A549 (cell line): Measurements from ENCODE around the gene PALLD. TPM values are rescaled to one million over a fixed set of nuclear protein-coding genes. Genes with fewer than 3 reads are reported as not detected.
A peak's percentile ranks its signal among the peaks of the same experiment; 100 is the strongest.

Source experiments
- BHLHE40 ChIP-seq: IDR thresholded peaks from 2 replicates; pipeline ENCODE4 v1.6.1; 2012; ENCODE audit warnings: low read depth, low read length, inconsistent platforms
- CEBPB ChIP-seq, 2 experiments: fragments of >200 bp in 1 of 2; sonication (Bioruptor Twin) in 1 of 2; formaldehyde crosslinking in 1 of 2; IDR thresholded peaks; 2 replicates each; pipeline ENCODE4 v1.6.1; 2012 to 2016
- CHD4 ChIP-seq: fragments of 200-600 bp; sonication (generic); IDR thresholded peaks from 2 replicates; pipeline ENCODE4 v1.6.1; 2016; ENCODE audit warnings: antibody characterized with exemption, mild to moderate bottlenecking, borderline replicate concordance
- EHMT2 ChIP-seq: fragments of 200-600 bp; sonication (generic); IDR thresholded peaks from 2 replicates; pipeline ENCODE4 v1.6.1; 2016; ENCODE audit warnings: antibody characterized with exemption, low read depth, mild to moderate bottlenecking, moderate library complexity
- FOSB ChIP-seq: fragments of 250-450 bp; sonication (Bioruptor Pico); IDR thresholded peaks from 2 replicates; pipeline ENCODE4 v1.5.0; 2020; ENCODE audit warnings: mild to moderate bottlenecking, moderate library complexity
- FOXS1 ChIP-seq: fragments of 250-450 bp; sonication (Bioruptor Pico); IDR thresholded peaks from 2 replicates; pipeline ENCODE4 v1.5.0; 2020; ENCODE audit warnings: mild to moderate bottlenecking, moderate library complexity
- GATA3 ChIP-seq: IDR thresholded peaks from 2 replicates; pipeline ENCODE4 v1.6.1; 2012; ENCODE audit warnings: borderline replicate concordance
- JUN ChIP-seq, 2 experiments: fragments of >200 bp; sonication (Bioruptor Twin); formaldehyde crosslinking; IDR thresholded peaks; 2 replicates in 1 of 2; 3 replicates in 1 of 2; pipeline ENCODE4 v1.6.1; 2016 to 2017
- JUNB ChIP-seq: fragments of >200 bp; sonication (Bioruptor Twin); formaldehyde crosslinking; IDR thresholded peaks from 2 replicates; pipeline ENCODE4 v1.6.1; 2016
- MAFK ChIP-seq: fragments of 450-650 bp; IDR thresholded peaks from 2 replicates; pipeline ENCODE4 v1.6.1; 2014; ENCODE audit not compliant: partially characterized antibody
- MAZ ChIP-seq: fragments of 150-350 bp; IDR thresholded peaks from 2 replicates; pipeline ENCODE4 v1.6.1; 2014; ENCODE audit warnings: antibody characterized with exemption, low read depth, low read length, borderline replicate concordance
- MYC ChIP-seq: IDR thresholded peaks from 2 replicates; pipeline ENCODE4 v1.6.1; 2012; ENCODE audit warnings: mild to moderate bottlenecking, inconsistent platforms, low read length, improper control_type of control experiment, borderline replicate concordance
- NFE2L2 ChIP-seq: fragments of 150-350 bp; conservative IDR thresholded peaks from 2 replicates; pipeline ENCODE4 v1.6.1; 2014; ENCODE audit warnings: low read length
- NR3C1 ChIP-seq: fragments of >200 bp; sonication (Bioruptor Twin); formaldehyde crosslinking; IDR thresholded peaks from 3 replicates; pipeline ENCODE4 v1.6.1; 2017
- PHF8 ChIP-seq: fragments of 200-600 bp; sonication (generic); IDR thresholded peaks from 2 replicates; pipeline ENCODE4 v1.6.1; 2016; ENCODE audit warnings: low read depth, mild to moderate bottlenecking, antibody characterized with exemption, moderate library complexity, borderline replicate concordance
- POLR2A ChIP-seq: IDR thresholded peaks from 2 replicates; pipeline ENCODE4 v1.6.1; 2012; ENCODE audit warnings: mild to moderate bottlenecking, low read length
- POLR2AphosphoS2 ChIP-seq: conservative IDR thresholded peaks from 2 replicates; pipeline ENCODE4 v1.6.1; 2012; ENCODE audit warnings: low read length, improper control_type of control experiment, inconsistent platforms
- RAD21 ChIP-seq, 2 experiments: fragments of >200 bp in 1 of 2; sonication (Bioruptor Twin) in 1 of 2; formaldehyde crosslinking in 1 of 2; IDR thresholded peaks in 1 of 2; conservative IDR thresholded peaks in 1 of 2; 2 replicates in 1 of 2; 3 replicates in 1 of 2; pipeline ENCODE4 v1.6.1; 2012 to 2018; ENCODE audit warnings: inconsistent platforms in 1 of 2
- RARB ChIP-seq: fragments of 250-450 bp; sonication (Bioruptor Pico); IDR thresholded peaks from 2 replicates; pipeline ENCODE4 v1.8.0; 2021; ENCODE audit warnings: mild to moderate bottlenecking, moderate library complexity
- RCOR1 ChIP-seq: fragments of 150-350 bp; IDR thresholded peaks from 2 replicates; pipeline ENCODE4 v1.6.1; 2014; ENCODE audit warnings: antibody characterized with exemption, low read length, low read depth
- RNF2 ChIP-seq: fragments of 200-600 bp; sonication (generic); IDR thresholded peaks from 2 replicates; pipeline ENCODE4 v1.6.1; 2016; ENCODE audit warnings: low read depth, mild to moderate bottlenecking, antibody characterized with exemption, moderate library complexity, borderline replicate concordance
- ZC3H11A ChIP-seq: fragments of 450-650 bp; IDR thresholded peaks from 2 replicates; pipeline ENCODE4 v1.6.1; 2014; ENCODE audit warnings: antibody characterized with exemption, mild to moderate bottlenecking
- ZSCAN20 ChIP-seq: fragments of 250-450 bp; sonication (Bioruptor Pico); IDR thresholded peaks from 2 replicates; pipeline ENCODE4 v1.8.0; 2022; ENCODE audit warnings: mild to moderate bottlenecking, moderate library complexity
- polyA plus RNA-seq, 4 experiments: library from polyadenylated mRNA; depleted of rRNA in 3 of 4; stranded (reverse); fragments of >200 nt; fragmentation: RNase III in 1 of 4; extraction: RNeasy Plus Mini Kit Qiagen cat#74134 plus additional on column Dnase treatment in 1 of 4; gene quantifications; 2 replicates in 3 of 4; 3 replicates in 1 of 4; pipeline ENCODE4 v1.2.3, GENCODE V29; 2011 to 2017
- TF ChIP-seq, protein P1 (sequence below): fragments of >200 bp; sonication (Bioruptor Twin); formaldehyde crosslinking; IDR thresholded peaks from 3 replicates; pipeline ENCODE4 v1.5.1; 2016
- TF ChIP-seq, protein P2 (sequence below): fragments of 250-450 bp; sonication (Bioruptor Pico); IDR thresholded peaks from 2 replicates; pipeline ENCODE4 v1.5.0; 2021; ENCODE audit warnings: mild to moderate bottlenecking, moderate library complexity, borderline replicate concordance
- TF ChIP-seq, protein P3 (sequence below): IDR thresholded peaks from 2 replicates; pipeline ENCODE4 v1.6.1; 2012; ENCODE audit warnings: low read depth, borderline replicate concordance
- TF ChIP-seq, protein P4 (sequence below): fragments of 450-650 bp; IDR thresholded peaks from 2 replicates; pipeline ENCODE4 v1.6.1; 2014; ENCODE audit warnings: antibody characterized with exemption
- TF ChIP-seq, protein P5 (sequence below): IDR thresholded peaks from 2 replicates; pipeline ENCODE4 v1.6.1; 2012
- TF ChIP-seq, protein P6 (sequence below): fragments of 250-450 bp; sonication (Bioruptor Pico); IDR thresholded peaks from 2 replicates; pipeline ENCODE4 v1.5.0; 2020; ENCODE audit warnings: low read depth, mild to moderate bottlenecking, moderate library complexity
- TF ChIP-seq, protein P7 (sequence below): fragments of >200 bp; sonication (Bioruptor Twin); formaldehyde crosslinking; IDR thresholded peaks from 3 replicates; pipeline ENCODE4 v1.6.1; 2016
- TF ChIP-seq, protein P8 (sequence below): fragments of 150-350 bp; IDR thresholded peaks from 2 replicates; pipeline ENCODE4 v1.6.1; 2014; ENCODE audit warnings: low read depth, mild to moderate bottlenecking, low read length
- TF ChIP-seq, protein P9 (sequence below): fragments of >200 bp; sonication (Bioruptor Twin); formaldehyde crosslinking; IDR thresholded peaks from 2 replicates; pipeline ENCODE4 v1.6.1; 2016
- TF ChIP-seq, protein P10 (sequence below): IDR thresholded peaks from 2 replicates; pipeline ENCODE4 v1.6.1; 2012

PALLD gene
- polyA plus RNA-seq, 2 of the 4 experiments (the other 2 are of a cell fraction), result 88.8 to 113 TPM

DNA sequence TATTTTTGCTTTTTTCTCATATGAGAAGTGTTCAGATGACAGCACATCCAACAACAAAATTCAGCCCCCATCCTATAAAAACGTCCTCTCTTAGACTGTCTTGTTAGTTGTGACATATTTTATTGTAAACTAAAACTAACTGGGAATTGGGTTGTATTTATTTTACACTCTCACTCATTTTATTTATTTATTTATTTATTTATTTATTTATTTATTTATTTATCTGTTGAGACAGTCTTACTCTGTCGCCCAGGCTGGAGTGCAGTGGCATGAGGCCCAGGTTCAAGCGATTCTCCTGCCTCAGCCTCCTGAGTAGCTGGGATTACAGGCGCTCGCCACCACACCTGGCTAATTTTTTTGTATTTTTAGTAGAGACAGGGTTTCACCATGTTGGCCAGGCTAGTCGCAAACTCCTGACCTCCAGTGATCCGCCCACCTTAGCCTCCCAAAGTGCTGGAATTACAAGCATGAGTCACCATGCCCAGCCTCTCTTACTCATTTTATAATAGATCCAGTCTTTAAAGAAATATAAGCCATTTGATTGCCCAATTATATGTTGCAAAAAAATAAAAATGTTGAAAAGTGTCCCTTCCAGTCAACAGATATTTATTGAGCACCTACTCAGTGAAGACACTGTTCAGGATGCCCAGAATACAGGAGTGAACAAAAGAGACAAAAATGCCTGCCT lies 44.6 kb downstream of the PALLD start (continued):
- TF ChIP-seq, protein P1, sequence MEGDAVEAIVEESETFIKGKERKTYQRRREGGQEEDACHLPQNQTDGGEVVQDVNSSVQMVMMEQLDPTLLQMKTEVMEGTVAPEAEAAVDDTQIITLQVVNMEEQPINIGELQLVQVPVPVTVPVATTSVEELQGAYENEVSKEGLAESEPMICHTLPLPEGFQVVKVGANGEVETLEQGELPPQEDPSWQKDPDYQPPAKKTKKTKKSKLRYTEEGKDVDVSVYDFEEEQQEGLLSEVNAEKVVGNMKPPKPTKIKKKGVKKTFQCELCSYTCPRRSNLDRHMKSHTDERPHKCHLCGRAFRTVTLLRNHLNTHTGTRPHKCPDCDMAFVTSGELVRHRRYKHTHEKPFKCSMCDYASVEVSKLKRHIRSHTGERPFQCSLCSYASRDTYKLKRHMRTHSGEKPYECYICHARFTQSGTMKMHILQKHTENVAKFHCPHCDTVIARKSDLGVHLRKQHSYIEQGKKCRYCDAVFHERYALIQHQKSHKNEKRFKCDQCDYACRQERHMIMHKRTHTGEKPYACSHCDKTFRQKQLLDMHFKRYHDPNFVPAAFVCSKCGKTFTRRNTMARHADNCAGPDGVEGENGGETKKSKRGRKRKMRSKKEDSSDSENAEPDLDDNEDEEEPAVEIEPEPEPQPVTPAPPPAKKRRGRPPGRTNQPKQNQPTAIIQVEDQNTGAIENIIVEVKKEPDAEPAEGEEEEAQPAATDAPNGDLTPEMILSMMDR, result no peak
- TF ChIP-seq, protein P2, sequence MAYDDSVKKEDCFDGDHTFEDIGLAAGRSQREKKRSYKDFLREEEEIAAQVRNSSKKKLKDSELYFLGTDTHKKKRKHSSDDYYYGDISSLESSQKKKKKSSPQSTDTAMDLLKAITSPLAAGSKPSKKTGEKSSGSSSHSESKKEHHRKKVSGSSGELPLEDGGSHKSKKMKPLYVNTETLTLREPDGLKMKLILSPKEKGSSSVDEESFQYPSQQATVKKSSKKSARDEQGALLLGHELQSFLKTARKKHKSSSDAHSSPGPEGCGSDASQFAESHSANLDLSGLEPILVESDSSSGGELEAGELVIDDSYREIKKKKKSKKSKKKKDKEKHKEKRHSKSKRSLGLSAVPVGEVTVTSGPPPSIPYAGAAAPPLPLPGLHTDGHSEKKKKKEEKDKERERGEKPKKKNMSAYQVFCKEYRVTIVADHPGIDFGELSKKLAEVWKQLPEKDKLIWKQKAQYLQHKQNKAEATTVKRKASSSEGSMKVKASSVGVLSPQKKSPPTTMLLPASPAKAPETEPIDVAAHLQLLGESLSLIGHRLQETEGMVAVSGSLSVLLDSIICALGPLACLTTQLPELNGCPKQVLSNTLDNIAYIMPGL (CRISPR knock-in tag), result no peak
- TF ChIP-seq FOXS1 (CRISPR knock-in tag) (no peak), JUN (IDR thresholded peaks at IDR 0.05) (no peak), JUNB (peak; percentile 59; the same call in 1 of the 2 replicates), NR3C1 (no peak), GATA3 (peak; percentile 58; the same call in 1 of the 2 replicates), ZSCAN20 (CRISPR knock-in tag) (no peak), MYC (no peak), MAFK (no peak), EHMT2 (no peak), RCOR1 (no peak), ZC3H11A (peak; percentile 93), RARB (CRISPR knock-in tag) (no peak), BHLHE40 (no peak), RAD21 (conservative IDR thresholded peaks at IDR 0.05 in 1 of 2, IDR thresholded peaks at IDR 0.05 in 1 of 2) (no peak), RNF2 (no peak), FOSB (CRISPR knock-in tag) (no peak), POLR2A (no peak), MAZ (no peak), CEBPB (IDR thresholded peaks at IDR 0.05) (peak; percentile 60 to 89; a peak in 3 of 4 replicates), NFE2L2 (no peak), POLR2AphosphoS2 (no peak), CHD4 (no peak), PHF8 (no peak)
- TF ChIP-seq, protein P3, sequence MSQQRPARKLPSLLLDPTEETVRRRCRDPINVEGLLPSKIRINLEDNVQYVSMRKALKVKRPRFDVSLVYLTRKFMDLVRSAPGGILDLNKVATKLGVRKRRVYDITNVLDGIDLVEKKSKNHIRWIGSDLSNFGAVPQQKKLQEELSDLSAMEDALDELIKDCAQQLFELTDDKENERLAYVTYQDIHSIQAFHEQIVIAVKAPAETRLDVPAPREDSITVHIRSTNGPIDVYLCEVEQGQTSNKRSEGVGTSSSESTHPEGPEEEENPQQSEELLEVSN, result no peak
- TF ChIP-seq, protein P4, sequence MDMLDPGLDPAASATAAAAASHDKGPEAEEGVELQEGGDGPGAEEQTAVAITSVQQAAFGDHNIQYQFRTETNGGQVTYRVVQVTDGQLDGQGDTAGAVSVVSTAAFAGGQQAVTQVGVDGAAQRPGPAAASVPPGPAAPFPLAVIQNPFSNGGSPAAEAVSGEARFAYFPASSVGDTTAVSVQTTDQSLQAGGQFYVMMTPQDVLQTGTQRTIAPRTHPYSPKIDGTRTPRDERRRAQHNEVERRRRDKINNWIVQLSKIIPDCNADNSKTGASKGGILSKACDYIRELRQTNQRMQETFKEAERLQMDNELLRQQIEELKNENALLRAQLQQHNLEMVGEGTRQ, result no peak
- TF ChIP-seq, protein P5, sequence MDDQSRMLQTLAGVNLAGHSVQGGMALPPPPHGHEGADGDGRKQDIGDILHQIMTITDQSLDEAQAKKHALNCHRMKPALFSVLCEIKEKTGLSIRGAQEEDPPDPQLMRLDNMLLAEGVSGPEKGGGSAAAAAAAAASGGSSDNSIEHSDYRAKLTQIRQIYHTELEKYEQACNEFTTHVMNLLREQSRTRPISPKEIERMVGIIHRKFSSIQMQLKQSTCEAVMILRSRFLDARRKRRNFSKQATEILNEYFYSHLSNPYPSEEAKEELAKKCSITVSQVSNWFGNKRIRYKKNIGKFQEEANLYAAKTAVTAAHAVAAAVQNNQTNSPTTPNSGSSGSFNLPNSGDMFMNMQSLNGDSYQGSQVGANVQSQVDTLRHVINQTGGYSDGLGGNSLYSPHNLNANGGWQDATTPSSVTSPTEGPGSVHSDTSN, result no peak
- TF ChIP-seq, protein P6, sequence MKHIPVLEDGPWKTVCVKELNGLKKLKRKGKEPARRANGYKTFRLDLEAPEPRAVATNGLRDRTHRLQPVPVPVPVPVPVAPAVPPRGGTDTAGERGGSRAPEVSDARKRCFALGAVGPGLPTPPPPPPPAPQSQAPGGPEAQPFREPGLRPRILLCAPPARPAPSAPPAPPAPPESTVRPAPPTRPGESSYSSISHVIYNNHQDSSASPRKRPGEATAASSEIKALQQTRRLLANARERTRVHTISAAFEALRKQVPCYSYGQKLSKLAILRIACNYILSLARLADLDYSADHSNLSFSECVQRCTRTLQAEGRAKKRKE, result no peak
- TF ChIP-seq, protein P7, sequence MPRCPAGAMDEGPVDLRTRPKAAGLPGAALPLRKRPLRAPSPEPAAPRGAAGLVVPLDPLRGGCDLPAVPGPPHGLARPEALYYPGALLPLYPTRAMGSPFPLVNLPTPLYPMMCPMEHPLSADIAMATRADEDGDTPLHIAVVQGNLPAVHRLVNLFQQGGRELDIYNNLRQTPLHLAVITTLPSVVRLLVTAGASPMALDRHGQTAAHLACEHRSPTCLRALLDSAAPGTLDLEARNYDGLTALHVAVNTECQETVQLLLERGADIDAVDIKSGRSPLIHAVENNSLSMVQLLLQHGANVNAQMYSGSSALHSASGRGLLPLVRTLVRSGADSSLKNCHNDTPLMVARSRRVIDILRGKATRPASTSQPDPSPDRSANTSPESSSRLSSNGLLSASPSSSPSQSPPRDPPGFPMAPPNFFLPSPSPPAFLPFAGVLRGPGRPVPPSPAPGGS, result no peak
- TF ChIP-seq, protein P8, sequence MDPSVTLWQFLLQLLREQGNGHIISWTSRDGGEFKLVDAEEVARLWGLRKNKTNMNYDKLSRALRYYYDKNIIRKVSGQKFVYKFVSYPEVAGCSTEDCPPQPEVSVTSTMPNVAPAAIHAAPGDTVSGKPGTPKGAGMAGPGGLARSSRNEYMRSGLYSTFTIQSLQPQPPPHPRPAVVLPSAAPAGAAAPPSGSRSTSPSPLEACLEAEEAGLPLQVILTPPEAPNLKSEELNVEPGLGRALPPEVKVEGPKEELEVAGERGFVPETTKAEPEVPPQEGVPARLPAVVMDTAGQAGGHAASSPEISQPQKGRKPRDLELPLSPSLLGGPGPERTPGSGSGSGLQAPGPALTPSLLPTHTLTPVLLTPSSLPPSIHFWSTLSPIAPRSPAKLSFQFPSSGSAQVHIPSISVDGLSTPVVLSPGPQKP, result no peak
- TF ChIP-seq, protein P9, sequence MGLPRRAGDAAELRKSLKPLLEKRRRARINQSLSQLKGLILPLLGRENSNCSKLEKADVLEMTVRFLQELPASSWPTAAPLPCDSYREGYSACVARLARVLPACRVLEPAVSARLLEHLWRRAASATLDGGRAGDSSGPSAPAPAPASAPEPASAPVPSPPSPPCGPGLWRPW, result no peak
- TF ChIP-seq, protein P10, sequence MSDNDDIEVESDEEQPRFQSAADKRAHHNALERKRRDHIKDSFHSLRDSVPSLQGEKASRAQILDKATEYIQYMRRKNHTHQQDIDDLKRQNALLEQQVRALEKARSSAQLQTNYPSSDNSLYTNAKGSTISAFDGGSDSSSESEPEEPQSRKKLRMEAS, result 0 out of 2 replicates have a peak, but pooled peaks have one; percentile 37
